Sigmoid colon (tissue), 7 donors: ENCODE measurements around the gene SNRPD3. TPM values are rescaled to one million over a fixed set of nuclear protein-coding genes. Genes with fewer than 3 reads are reported as not detected.
"Not testable (repeated sequence)": the region's sequence is repeated elsewhere in the genome, so short reads cannot be mapped to it uniquely, and the experiment has no call there.

Source experiments
- DNase-seq: peaks from one replicate; pipeline ENCODE4 v3.0.0-alpha.2; 2019
- H3K27ac ChIP-seq, 4 donors: fragments of 200-600 bp; sonication (generic); one replicate each; pipeline ENCODE4 v1.5.1; 2016 to 2019; ENCODE audit warnings: mild to moderate bottlenecking in 1 of 4
- H3K27me3 ChIP-seq, 3 donors: fragments of 200-600 bp; sonication (generic); one replicate each; pipeline ENCODE4 v1.5.1; 2019; ENCODE audit warnings: mild to moderate bottlenecking in 1 of 3
- H3K36me3 ChIP-seq, 4 donors: fragments of 200-600 bp; sonication (generic); one replicate each; pipeline ENCODE4 v1.5.1; 2016 to 2019
- H3K4me1 ChIP-seq, 4 donors: fragments of 200-600 bp; sonication (generic); one replicate each; pipeline ENCODE4 v1.5.1; 2017 to 2019
- H3K4me3 ChIP-seq, 4 donors: fragments of 200-600 bp; sonication (generic); one replicate each; pipeline ENCODE4 v1.5.1; 2017 to 2019; ENCODE audit warnings: mild to moderate bottlenecking in 2 of 4, moderate library complexity in 1 of 4
- H3K9me3 ChIP-seq, 4 donors: fragments of 200-600 bp in 3 of 4; sonication (generic) in 3 of 4; one replicate each; pipeline versions ENCODE4 v1.5.1 to v1.6.1; 2013 to 2019
- EP300 ChIP-seq, 4 donors: sonication (generic); formaldehyde crosslinking; IDR thresholded peaks; one replicate each; pipeline ENCODE4 v1.6.1; 2017; ENCODE audit warnings: antibody characterized with exemption in 4 of 4
- POLR2A ChIP-seq, 2 donors: fragments of 450-650 bp; IDR thresholded peaks; one replicate each; pipeline ENCODE4 v1.6.1; 2016; ENCODE audit warnings: antibody characterized with exemption in 2 of 2, mild to moderate bottlenecking in 2 of 2, moderate library complexity in 2 of 2
- POLR2AphosphoS5 ChIP-seq, 4 donors: sonication (generic); formaldehyde crosslinking; IDR thresholded peaks; one replicate each; pipeline ENCODE4 v1.6.1; 2017; ENCODE audit warnings: antibody characterized with exemption in 4 of 4
- WGBS, 2 donors: extraction: QIAGEN DNeasy Blood & Tissue Kit; methylation state at CpG; one replicate each; pipeline ENCODE4 v1.1.7; 2013; 5-methylcytosine and 5-hydroxymethylcytosine counted together
- intact Hi-C: fragments of 100-400 bp; cut with DNase I; formaldehyde crosslinking; loops from one replicate; pipeline ENCODE4 v1.15.1; 2023
- polyA plus RNA-seq, 3 donors: library from polyadenylated mRNA; stranded (reverse); fragments of 200-250 nt; gene quantifications; one replicate each; pipeline ENCODE4 v1.2.3, GENCODE V29; 2013
- total RNA-seq, 4 donors: library from RNA; depleted of rRNA; stranded (reverse); fragments of >200 nt; gene quantifications; one replicate each; pipeline ENCODE4 v1.1.0, GENCODE V29; 2016
- TF ChIP-seq, protein P1 (sequence below), 4 experiments: fragments of 450-650 bp in 3 of 4; fragments of 200-600 bp in 1 of 4; IDR thresholded peaks; one replicate each; pipeline ENCODE4 v1.5.1; 2016 to 2019; ENCODE audit warnings: antibody characterized with exemption in 4 of 4, mild to moderate bottlenecking in 3 of 4, moderate library complexity in 2 of 4
- donor health status: healthy with polysubstance abuse.
- donor health status: Bipolar disorder and iron deficiency.
- donor health status: healthy.

The SNRPD3 gene
- total and polyA plus RNA-seq, 7 donors: 104 to 159 (median 140) TPM

DNA sequence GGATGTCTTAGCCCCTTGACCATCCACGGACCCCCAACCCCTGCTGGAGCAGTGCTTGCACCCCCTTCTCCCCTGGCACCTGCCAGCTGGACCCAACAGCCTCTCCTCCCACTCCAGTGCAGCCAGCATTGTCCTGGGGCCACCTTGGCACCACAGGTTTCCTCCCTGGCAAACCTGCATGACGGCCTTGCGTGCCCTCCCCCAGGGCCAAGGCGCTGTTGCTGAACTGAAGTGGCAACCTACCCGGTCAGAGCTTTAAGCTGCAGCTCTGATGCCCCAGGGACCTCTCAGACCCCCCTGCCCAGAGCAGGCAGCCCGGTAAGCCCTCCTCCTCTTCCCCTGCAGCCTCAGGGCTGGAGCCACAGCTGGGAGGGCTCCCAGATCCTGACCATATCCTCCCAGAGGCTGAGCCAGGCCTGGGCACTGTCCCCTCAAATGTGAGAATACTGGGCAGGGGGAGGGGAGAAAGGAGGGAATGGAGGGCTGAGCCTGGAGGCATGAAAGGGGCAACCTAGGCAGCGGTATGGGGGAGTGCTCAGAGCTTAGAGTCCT is 38.8 kb downstream of the SNRPD3 start:
- no peak for DNase-seq
- Histone ChIP-seq H3K36me3 (peaks cover 0 to under 1% (median 0%) of the 10 kb centered on the region in 4 donors), H3K27me3 (no peaks in the 10 kb centered on the region), H3K4me1 (peaks cover 0 to 21% (median 12%) of the 10 kb centered on the region in 4 donors), H3K4me3 (no peak overlapping the region), H3K27ac (no peak overlapping the region), H3K9me3 (no peaks in the 10 kb centered on the region)
- WGBS, 2 donors: 58 to 81% methylated on average over 7 of the region's 7 CpGs
- TF ChIP-seq POLR2AphosphoS5 (IDR thresholded peaks at IDR 0.05) (no peak), POLR2A (IDR thresholded peaks at IDR 0.05) (no peak), EP300 (IDR thresholded peaks at IDR 0.05) (no peak)
- TF ChIP-seq, protein P1, sequence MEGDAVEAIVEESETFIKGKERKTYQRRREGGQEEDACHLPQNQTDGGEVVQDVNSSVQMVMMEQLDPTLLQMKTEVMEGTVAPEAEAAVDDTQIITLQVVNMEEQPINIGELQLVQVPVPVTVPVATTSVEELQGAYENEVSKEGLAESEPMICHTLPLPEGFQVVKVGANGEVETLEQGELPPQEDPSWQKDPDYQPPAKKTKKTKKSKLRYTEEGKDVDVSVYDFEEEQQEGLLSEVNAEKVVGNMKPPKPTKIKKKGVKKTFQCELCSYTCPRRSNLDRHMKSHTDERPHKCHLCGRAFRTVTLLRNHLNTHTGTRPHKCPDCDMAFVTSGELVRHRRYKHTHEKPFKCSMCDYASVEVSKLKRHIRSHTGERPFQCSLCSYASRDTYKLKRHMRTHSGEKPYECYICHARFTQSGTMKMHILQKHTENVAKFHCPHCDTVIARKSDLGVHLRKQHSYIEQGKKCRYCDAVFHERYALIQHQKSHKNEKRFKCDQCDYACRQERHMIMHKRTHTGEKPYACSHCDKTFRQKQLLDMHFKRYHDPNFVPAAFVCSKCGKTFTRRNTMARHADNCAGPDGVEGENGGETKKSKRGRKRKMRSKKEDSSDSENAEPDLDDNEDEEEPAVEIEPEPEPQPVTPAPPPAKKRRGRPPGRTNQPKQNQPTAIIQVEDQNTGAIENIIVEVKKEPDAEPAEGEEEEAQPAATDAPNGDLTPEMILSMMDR (IDR thresholded peaks at IDR 0.05): no peak
- intact Hi-C loops: no loop called here

DNA sequence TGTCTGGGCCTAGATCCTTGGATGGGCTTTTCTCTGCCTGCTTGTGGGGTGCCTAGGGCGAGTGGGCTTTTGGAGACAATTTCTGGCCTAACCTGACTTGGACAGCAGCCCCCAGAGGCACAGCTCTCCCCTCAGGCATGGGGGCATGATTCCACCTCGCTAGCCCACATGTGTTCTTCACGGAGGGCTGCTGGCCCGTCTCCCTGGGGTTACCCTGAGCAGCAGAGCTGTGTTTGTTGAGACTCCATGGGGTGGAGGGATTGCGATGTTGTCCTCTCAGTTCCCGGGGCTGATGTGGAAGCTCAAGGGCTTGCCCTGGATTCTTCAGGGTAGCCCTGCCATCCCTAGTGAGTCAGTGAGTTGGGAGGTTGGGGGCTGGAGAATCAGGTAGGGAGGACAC is 39.4 kb downstream of the SNRPD3 start:
- TF ChIP-seq POLR2A (IDR thresholded peaks at IDR 0.05): no peak
- no peak for TF ChIP-seq EP300 (IDR thresholded peaks at IDR 0.05)
- TF ChIP-seq, protein P1 (IDR thresholded peaks at IDR 0.05): no peak
- TF ChIP-seq POLR2AphosphoS5 (IDR thresholded peaks at IDR 0.05): no peak
- Histone ChIP-seq H3K36me3 (no peaks in the 10 kb centered on the region), H3K4me1 (peaks cover 0 to 21% (median 12%) of the 10 kb centered on the region in 4 donors), H3K4me3 (no peak overlapping the region), H3K27ac (no peak overlapping the region), H3K27me3 (no peaks in the 10 kb centered on the region), H3K9me3 (no peaks in the 10 kb centered on the region)
- intact Hi-C loops: no loop called here
- no peak for DNase-seq
- WGBS, 2 donors: 94% methylated on average over 6 of the region's 6 CpGs

DNA sequence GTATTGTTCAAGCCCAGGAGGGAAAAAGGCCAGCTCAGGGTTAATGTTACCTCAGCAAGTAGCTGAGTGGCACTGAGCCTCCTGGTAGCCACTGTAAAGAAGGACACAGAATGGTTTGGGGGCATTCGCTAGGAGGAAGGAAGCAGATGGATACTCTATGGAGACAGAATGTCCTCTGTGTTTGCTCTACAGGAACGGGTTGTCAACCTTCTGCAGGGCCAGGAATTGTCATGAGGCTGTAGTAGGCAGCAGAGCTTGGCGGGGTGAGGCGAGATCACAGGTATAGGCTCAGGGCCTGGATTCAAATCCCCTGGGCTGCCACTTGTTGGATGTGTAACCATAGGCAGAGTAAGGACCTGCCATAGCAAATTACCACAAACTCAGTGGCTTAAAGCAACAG is 40.1 kb downstream of the SNRPD3 start:
- no peak overlapping the region for H3K27ac ChIP-seq
- DNase-seq: peak; percentile 46
- H3K4me1 ChIP-seq: peaks cover 0 to 21% (median 12%) of the 10 kb centered on the region in 4 donors
- intact Hi-C loops: no loop called here
- no peaks in the 10 kb centered on the region for H3K27me3 ChIP-seq
- H3K4me3 ChIP-seq: no peak overlapping the region
- no peaks in the 10 kb centered on the region for H3K9me3 ChIP-seq
- TF ChIP-seq, protein P1 (IDR thresholded peaks at IDR 0.05): no peak
- TF ChIP-seq POLR2A (IDR thresholded peaks at IDR 0.05) (no peak), EP300 (IDR thresholded peaks at IDR 0.05) (no peak), POLR2AphosphoS5 (IDR thresholded peaks at IDR 0.05) (no peak)
- 92 to 96% methylated on average over 4 of the region's 4 CpGs for WGBS, 2 donors
- no peaks in the 10 kb centered on the region for H3K36me3 ChIP-seq

DNA sequence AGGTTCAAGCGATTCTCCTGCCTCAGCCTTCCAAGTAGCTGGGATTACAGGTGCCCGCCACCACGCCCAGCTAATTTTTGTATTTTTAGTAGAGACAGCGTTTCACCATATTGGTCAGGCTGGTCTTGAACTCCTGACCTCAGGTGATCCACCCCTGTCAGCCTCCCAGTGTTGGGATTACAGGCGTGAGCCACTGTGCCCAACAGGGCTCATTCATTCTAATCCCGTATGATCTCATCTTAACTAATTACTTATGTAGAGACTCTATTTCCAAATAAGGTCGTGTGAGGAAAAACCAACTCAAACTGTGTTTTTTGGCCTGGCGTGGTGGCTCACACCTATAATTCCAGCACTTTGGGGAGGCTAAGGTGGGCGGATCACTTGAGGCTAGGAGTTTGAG is 41.3 kb downstream of the SNRPD3 start:
- H3K36me3 ChIP-seq, H3K9me3 ChIP-seq, H3K27ac ChIP-seq, H3K4me3 ChIP-seq, intact Hi-C loops, H3K27me3 ChIP-seq: not testable (repeated sequence)
- peaks cover 0 to 21% (median 12%) of the 10 kb centered on the region in 4 donors for H3K4me1 ChIP-seq
- peak; percentile 22 for DNase-seq
- 85 to 94% methylated on average over 9 of the region's 9 CpGs for WGBS, 2 donors

DNA sequence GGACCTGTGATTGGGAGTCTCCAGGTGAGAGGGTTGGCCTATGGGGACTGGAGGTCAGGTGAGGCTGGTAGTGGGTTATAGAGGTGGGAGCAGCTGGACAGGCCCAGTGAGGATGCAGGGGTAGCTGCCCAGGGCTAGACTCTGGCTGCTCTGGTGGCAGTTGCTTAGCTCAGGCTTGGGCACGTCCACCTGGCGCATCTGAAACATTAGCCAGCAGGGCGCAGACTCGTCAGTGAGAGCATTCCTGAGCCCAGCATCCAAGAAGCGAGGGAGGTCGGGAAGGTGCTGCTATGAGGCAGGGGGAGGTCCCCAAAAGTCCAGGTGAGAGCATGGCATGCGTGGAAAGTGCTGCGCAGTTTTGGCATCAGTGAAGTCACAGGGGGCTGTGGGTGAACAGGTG is 43.7 kb downstream of the SNRPD3 start:
- H3K4me3 ChIP-seq: no peak overlapping the region
- peaks cover 0 to 20% (median 17%) of the 10 kb centered on the region in 4 donors for H3K4me1 ChIP-seq
- H3K9me3 ChIP-seq: no peaks in the 10 kb centered on the region
- peak; percentile 57 for DNase-seq
- intact Hi-C loops: no loop called here
- no peak overlapping the region for H3K27ac ChIP-seq
- H3K36me3 ChIP-seq: no peaks in the 10 kb centered on the region
- TF ChIP-seq, protein P1 (IDR thresholded peaks at IDR 0.05): no peak
- no peak for TF ChIP-seq POLR2AphosphoS5 (IDR thresholded peaks at IDR 0.05)
- TF ChIP-seq POLR2A (IDR thresholded peaks at IDR 0.05): no peak
- 80 to 93% methylated on average over 8 of the region's 8 CpGs for WGBS, 2 donors
- no peaks in the 10 kb centered on the region for H3K27me3 ChIP-seq

DNA sequence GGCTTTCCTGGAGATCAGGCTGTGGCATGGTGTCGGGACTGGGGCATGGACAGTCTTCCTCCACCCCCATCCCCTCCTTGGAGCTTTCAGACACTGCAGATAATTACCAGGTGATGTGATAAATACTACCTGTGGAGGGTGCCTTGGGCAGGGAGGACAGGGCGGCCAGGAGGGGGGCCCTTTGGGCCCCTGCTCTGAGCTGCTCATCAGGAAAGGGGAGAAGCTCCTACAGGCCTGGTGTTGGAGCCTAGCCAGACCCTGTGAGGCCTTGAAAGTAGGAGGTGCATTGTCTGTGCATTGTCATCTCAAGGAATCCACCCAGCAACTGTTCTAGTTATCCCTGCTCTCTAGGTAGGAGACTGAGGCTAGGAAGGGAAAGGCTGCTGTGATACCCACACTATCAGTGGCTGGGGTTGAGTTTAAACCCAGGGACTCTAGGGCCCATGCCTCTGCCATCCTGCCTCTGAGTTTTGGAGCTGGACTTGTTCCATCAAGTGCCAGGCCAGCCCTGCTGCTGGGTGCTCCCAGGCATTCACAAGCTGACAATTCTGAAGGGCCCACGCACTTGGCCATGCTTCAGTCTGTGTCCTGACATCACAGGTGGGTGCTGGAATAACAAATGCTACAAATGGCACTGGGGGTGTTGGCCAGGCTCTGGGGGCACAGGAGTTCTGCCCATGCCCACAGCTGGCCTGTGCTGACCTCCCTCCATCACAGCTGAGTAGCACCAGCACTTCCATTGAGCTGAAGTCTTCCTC is 44.3 kb downstream of the SNRPD3 start:
- H3K4me3 ChIP-seq, DNase-seq, intact Hi-C loops, H3K27ac ChIP-seq, H3K27me3 ChIP-seq, H3K9me3 ChIP-seq, H3K36me3 ChIP-seq: not testable (repeated sequence)
- peaks cover 0 to 20% (median 17%) of the 10 kb centered on the region in 4 donors for H3K4me1 ChIP-seq
- 94 to 95% methylated on average over 3 of the region's 3 CpGs for WGBS, 2 donors
